HuH-7 (cell line): ENCODE results near the gene EGFL7.

Experiments used
- DNase-seq: peaks from one replicate; pipeline ENCODE4 v3.0.0; 2011; ENCODE audit warnings: low spot score

Gene EGFL7

DNA sequence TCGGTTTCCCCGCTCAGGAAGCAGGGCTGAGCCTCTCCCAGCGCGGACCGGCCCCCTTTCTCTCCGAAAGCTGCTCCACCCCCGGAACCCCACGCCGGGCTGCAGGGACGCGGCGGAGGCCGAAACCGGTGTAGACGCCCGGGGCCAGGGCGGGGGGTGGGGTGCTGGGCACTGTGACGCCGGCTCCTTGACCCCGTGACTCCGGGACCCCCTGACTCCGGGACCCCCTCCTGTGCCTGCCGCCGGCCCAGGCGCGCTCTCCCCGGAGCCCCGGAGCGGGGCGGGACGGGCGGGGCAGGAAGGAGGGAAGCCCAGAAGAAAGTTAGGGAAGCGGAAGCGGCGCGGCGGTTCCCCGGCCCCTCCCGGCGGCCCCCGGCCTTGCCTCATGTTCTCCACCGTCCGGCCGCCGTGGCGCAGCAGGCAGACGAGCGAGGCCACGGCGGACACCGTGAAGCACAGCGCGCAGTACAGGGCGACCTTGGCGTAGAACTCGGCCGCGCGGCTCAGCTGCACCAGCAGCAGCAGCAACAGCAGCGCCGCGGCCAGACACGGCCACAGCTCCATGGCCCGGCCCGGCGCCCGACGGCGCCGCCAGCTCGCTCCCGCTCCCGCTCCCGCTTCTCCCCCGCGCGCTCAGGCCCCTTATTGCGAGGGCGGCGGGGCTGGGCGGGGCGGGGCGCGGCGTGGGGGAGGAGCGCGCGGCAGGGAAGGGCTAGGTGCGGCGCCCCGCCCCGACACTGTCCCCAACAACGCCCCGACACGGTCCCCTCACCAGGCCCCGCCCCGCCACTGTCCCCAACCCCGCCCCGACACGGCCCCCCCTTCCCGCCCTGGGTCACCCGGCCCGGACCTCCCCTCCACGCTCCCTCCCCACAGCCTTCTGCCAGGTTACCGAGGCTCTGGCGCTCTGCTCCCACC is 24.3 kb downstream of the EGFL7 start, which contains the start of gene AGPAT2:
TSS of gene AGPAT2 (minus strand) at position 664 of the 918 bp plus-strand sequence. CDS start at position 564, 100 bp downstream.
- DNase-seq, result peak; percentile 93

GRCh38 chr9:136687721-136688223 is 25.1 kb downstream of the EGFL7 start:
- no peak for DNase-seq

- no peak for DNase-seq
Measured at GRCh38 chr9:136688274-136689107, 25.8 kb downstream of the EGFL7 start.

- DNase-seq, result no peak
Measured at GRCh38 chr9:136689108-136689460, 26.4 kb downstream of the EGFL7 start.

GRCh38 chr9:136690104-136690805 is 27.5 kb downstream of the EGFL7 start:
- DNase-seq, result no peak

DNA sequence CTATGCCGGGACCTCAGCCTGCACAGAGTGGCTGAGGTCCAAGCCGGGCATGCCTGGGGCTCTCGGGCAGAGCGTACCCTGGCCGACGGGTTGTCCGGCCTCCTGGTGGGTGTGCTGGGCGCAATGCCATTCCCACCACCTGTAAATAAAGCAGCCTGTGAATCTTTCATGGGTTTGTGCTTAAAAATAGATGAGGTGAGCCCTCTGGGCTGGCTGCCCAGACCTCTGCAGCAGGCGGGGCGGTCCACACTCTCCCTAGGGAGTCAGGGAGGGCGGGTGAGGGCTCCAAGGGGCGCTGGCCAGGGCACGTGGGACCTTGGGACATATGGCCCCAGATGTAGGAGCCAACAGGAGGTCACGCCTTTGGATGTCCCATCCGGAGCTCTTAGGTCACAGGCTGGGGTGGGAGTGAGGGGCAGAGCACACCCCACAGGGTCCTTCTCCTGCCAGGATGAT is 28.1 kb downstream of the EGFL7 start:
- no peak for DNase-seq

DNA sequence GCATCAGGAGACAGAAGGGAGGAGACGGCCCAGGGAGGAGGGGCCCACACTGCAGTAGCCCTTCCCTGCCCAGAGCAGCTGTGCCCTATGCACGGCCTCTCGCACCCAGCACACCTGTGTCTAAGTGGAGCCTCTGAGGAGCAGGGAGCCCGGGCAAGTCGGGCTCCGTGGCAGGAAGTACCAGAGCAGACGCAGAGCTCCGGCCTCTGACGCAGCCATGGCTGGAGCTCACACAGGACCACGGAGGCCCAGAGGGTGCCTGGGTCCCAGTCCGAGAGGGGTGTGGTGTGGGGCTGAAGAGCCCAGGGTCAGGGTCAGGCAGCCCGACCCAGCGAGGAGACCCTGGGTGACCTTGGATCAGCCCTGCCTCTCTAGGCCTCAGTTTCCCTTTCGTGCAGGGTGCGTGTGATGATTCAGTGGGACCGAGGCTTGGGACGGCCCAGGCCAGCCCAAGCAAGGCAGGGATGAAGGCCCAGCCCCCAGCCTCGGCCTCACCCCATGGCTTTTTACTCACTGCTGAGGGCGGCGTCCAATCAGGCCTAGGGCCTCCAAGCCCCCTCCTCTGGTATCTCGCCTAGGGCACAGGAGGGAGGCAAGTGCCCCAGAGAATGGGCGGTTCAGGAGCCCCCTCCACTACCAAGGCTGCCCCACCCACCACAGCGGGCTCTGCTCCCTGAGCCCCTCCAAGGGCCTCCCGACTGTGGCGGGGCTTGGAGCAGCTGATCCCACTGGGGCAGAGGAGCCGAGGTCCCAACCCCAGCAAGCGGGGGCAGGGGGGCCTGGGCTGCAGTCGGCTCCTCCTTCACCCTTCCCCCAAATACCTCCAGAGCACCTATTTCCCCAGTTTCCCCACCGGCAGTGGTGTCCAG is 28.8 kb downstream of the EGFL7 start:
- no peak for DNase-seq

GRCh38 chr9:136692185-136693134 is 29.7 kb downstream of the EGFL7 start:
- DNase-seq, result no peak

DNA sequence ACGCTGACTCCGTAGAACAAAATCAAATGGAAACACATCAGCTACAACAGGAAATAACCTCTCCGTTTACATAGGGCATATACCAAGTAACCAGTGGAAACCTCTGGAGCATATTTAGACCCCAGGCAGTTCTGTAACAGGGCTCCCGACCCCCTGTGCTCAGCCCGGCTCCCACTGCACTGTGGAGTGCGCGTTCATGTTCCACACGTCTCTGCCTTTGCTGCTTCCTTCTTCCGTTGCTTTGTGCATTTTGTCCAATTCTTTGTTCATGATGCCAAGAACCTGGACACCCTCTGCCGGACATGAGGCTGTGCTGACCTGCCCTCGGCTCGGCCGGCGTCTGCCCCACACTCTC is 30.4 kb downstream of the EGFL7 start:
- DNase-seq, result no peak

- peak; percentile 92 for DNase-seq
Measured at GRCh38 chr9:136693490-136694162, 30.9 kb downstream of the EGFL7 start.

DNA sequence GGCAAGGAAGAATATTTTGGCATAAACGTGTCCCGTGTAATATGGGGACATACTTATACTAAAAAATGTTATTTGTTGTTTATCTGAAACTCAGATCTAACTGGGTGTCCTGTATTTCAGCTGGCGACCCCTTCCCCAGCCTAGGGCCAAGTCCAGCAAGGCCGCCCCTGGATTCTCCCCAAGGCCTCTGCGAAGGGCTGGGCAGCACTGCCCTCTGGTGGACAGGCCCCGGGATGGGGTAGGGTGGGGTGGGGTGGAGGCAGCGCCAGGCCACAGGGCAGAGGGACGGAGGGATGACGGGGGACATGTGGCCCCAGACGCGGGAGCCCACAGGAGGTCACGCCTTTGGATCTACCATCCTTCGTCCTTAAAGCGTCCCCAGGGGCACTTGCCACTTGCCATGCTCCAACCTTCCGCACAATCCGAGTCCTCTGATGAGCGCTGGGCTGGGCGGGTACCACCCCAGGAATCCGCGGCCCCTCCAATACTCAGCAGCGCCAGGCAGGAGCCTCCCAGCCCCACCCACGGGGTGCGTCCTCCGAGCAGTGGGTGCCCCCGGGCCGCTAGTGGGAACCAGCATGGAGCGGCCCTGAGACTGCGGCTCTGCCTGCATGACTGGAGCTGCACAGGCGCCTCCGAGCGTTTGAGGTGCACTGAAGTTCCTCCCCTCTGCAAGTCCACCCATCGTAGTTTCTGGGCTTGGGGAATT is 31.6 kb downstream of the EGFL7 start:
- DNase-seq, result peak; percentile 97

GRCh38 chr9:136694872-136695247 is 32.1 kb downstream of the EGFL7 start:
- DNase-seq, result no peak

DNA sequence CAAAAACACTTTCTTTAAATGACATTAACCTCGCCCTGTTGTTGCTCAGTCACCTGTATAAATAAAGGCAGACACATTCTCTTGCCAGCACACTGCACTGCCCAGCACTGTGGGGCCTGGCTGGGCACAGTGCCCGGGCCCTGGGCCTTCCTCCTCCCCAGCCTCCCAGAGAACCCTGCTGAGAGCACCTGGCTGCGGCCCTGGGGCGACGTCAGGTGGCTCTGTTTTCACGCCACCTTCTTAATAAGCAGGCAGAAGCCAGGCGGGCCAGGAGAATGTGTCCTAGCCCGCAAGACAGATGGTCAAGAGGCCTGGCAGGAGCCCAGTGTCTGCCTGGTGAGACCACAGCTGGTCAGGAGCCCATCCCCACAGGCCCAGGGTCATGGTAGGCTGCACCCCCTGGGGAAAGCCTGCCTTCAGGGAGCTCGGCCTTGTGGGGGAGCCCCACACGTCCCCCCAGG is 32.7 kb downstream of the EGFL7 start:
- no peak for DNase-seq

GRCh38 chr9:136695955-136696354 is 33.2 kb downstream of the EGFL7 start:
- no peak for DNase-seq

DNA sequence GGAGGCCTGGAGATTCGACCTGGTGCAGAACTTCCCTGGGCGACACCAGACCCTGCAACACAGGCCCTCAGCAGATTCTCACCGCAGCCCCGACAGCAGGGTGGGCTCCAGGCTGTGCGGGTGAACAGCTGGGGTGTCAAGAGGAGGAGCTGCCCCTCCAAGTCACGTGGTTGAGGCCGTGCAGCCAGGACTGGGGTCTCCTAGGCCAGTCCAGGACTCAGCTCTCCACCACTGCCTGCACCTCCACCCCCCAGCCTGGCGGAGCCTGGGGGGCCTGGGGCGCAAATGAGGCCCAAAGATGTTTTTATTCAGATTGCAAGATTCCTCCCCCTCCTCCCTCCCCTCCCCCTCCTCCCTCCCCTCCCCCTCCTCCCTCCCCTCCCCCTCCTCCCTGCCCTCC is 33.8 kb downstream of the EGFL7 start:
- no peak for DNase-seq

DNA sequence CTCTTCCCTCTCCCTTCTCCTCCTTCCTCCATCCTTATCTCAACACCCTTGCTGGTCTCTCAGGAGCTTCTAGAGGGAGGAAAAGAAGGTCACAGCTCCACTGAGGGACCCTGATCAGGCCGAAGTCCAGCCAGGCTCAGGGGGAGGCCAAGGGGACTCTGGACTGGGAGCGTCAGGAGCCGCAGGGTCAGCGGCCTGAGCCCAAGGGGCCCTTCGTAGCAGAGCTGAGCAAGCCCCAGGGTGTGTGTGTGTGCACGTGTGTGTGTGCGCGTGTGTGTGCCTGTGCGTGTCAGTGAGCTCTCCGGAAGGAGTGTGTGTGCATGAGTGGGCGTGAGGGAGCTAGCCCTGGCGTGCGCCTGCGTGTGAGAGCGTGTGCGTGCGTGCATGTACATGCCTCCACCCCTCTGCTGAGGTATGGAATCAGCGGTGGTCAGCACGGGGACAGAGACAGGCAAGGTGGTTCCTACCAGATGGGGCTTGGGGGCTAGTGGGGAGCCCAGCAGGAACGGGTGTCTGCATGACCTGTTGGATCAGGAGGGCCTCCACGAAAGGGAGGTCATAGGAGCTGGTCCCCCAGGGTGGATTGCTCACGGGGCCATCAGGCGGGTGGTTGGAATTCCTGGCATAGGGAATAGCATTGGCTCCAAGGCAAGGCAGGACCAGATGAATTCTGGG is 34.6 kb downstream of the EGFL7 start:
- DNase-seq, result peak; percentile 65

- DNase-seq, result peak; percentile 81
Measured at GRCh38 chr9:136697821-136698526, 35.3 kb downstream of the EGFL7 start.
